Measurements from ENCODE around the gene RCAN2.

RCAN2 gene

DNA sequence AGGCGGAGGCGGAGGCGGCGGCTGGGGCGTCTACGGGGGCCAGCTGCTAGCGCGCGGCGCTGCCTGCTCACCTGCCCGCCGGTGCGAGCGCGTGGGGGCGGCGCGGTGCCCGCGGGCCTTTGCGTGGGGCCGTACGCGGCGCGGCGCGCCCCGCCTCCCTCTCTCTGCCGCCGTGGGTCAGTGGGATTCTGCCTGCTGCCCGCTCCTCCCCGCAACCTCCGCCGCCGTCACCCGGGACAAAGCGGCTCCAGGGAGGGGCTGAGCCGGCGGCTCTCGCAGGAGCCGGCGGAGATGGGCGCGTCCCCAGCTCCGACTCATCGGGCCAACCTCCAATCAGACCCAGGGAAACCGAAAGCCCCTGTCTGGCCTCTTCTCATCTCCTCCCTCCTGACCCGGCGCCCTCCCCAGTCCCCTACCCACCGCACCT, at the start of gene RCAN2:
TSS of gene RCAN2 (minus strand) at position 249 of the 427 bp plus-strand sequence.
- DNase-seq (ENCODE audit: low read depth): no peak

DNA sequence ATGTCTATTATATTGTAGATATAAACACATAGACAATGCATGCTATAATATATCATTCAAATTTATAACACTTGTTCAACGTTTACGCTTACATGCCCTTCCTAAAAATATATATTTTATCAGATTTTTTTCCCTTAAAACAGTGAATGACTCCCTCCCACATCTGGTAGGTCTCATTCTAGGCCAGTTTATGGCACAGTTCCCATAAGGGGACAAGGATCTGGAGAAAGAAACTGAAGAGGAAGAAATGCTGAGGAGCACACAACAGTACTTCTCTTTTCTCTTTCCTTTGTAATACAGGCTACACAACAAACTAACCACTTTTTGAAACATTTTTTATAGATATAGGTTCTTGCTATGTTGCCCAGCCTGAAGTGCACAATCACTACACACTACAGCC, 48.6 kb upstream of the RCAN2 start:
- no peak for DNase-seq (ENCODE audit: low read depth)

DNA sequence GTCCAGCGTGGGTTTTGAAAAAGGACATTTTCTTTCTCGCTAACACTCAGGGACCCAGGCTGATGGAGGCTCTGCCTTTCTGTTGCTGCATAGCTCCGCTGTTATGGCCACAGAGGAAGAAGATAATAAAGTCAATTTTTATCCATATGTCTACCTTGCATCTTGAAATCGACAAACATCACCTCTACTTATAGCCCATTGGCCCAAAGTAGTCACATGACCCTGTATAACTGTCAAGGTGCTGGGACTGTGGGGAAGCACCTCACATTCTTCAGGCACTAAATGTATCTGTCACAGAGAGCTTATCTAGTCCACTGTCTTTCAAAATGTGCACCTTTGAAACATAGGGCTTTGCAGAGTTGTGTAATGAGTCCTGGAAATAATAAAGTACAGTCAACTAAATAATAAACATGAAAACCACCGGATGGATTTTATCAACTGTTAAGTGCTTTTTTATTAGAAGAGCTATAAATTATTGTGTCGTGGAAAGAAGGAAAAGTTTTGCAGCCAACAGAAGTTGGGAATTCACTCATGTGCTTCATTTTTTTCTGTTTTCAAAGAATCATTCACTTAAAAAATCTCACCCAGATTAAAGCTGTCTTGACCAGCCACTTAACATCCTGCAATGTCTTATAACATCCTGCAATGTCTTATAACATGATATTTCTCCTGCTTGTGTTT, 47.7 kb upstream of the RCAN2 start:
- no peak for DNase-seq (ENCODE audit: low read depth)

DNA sequence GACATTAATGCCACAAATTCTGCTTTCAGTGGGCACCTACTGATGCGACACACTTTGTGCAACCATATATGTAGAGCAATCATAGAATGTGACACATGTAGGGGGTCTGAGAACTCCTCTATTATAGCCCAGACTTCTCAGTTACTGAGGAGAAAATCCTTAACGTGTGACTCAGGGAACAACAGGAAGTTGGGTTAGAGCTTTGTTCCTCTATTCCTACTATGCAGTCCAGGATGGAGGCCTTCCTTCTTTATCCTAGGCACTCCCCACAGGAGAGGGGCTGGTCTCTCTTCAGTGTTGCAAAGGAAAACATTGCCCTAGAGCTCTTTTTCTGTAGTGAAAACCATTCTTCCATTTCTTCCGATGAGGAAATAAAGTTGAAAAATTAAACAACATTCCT, 39.6 kb upstream of the RCAN2 start:
- no peak for DNase-seq (ENCODE audit: low read depth)

DNA sequence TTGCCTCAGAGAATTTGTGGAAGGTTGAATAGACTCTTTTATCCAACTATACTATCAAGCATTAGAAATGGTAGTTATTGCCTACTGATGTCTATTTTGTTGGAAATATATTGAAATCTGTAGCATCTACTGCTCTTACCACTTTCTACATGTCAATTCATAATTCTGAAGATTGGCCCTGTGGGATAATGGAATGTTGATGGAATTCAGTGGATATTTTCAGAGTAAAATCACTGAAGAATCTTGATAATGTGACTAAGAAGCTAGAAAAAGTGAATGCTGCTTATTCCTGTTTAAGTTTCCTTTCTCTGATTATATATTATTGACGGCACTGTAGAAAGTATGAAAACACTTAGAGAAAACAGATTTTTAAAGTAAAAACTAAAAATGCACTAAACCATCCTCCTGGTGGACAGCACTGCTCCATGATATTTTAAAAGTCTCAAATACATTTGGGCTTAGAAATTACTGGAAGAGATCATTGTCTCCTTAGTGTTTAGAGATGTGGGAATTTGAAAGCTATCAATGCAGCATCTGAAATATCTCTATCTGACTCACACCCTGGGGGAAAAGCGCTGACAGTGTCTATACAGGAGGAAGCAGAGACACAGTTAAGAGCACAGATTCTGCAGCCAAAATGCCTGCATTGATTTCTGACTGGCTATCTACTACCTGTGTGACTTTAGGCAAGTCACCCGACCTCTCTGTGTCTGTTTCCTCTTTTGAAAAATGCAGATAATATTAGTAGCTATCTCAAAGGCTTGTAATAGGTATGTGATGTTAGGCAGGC, 37.9 kb upstream of the RCAN2 start:
- no peak for DNase-seq (ENCODE audit: low read depth)

DNA sequence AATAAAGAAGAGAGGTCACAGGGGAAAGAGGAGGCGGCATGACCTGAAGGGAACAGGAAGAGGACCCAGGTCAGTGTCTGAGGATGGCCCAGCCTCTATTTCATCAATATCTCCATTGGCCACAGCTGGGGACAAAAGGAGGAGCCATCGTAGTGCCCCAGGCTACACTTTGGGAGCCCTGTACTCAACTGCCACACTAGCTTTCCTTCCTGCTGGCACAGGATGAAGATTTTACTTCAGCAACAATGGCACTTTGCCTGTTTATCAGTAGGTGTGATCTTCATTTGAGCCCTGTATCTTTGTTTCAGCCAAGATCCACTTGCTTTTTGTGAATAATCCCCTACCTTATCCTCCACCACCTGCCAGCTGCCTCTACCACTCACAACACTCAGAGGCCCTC, 35.4 kb upstream of the RCAN2 start:
- no peak for DNase-seq (ENCODE audit: low read depth)

DNA sequence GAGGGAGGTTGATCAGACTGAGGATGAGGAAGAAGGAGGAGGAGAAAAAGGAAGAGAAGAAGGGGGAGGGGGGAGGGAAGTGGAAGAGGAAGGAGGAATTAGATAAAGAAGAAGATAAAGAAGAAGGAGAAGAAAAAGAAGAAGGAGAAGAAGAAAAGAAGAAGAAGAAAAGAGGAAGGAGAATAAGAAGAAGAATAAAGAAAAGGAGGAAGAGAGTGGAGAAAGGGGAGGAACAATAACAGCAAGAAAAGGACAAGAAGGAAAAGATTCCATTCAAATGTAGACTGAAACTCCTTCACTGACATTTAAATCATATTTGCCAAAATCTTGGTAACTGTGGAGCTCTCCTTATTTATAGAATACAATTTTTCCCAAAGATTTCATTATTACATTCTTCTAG, 34.3 kb upstream of the RCAN2 start:
- DNase-seq (ENCODE audit: low read depth): no peak

DNA sequence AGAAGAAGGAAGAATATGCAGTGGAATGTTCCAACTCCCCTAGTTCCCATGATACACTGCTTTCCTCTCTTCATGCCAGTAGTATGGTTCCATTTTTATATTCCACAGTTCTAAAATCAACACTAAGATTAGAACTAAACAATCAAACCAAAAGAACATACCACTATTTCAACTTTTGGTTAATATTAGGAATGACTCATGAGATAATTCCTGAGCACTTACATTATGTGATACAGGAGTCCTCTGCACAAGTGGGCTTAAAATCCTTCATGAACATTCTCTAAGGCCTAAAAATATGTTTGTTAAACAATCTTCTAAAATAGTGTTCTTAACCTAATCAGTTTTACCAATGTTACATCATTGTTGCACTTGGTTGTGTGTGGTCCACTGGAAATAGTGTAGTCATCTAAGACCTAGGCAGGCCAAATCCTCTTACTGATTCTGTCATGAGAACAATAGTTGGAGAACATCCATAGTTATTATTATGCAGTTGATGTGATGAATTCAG, 30.3 kb upstream of the RCAN2 start:
- DNase-seq (ENCODE audit: low read depth): no peak

DNA sequence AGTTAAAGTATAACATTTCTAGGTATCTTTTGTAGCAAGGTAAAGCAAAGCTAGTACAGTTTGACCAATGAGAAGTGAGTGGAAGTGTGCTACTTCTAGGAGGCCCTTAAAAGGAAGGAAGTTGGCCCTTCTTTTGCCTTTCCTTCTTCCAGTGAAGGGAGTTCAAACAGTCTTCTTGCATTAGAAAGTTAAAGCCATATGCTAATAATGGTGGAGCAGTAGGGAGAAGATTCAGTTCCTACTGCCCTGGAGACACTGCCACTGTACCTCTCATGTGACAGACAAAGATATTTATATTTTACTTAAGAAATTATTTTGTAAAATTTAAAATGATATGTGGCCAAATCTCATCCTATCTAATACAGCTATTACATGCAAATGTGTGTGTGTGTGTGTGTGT, 26.0 kb upstream of the RCAN2 start:
- DNase-seq (ENCODE audit: low read depth): no peak

DNA sequence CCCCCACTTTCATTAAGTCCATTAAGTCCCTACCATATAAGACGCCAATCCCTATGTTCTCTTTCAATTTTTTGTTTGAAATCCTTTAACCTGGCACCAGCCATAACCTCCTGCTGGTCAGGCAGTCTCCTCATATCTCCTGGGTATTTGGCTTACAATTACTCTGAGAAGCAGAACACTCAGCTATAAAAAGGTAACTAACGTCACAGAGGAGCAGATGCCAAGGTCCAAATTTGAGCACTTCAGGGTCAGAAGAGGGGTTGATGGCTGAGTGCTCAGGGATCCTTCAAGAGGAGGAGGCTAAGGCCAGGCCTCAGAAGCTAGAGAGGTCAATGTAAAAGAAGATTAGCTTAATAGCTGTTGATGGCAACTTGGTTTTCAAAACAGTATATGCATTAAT, 22.3 kb upstream of the RCAN2 start:
- DNase-seq (ENCODE audit: low read depth): no peak

DNA sequence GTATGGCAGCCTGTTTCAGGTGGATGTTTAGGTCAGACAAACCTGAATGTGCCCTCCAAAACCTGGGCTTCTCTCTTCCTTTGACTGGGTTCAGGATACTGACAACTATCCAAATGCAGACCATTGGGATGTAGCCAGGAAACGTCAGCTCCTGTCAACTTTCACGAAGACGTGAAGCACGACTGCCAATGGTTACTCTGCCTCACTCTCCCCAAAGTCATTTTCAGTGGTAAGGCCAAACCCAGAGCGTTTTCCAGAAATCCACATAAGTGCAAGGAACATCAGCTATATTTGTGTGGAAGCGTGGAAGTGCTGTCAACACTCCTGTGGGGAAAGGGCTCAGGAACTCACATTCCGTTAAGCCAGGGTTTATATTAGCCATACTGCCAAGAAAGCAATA, 20.1 kb upstream of the RCAN2 start:
- DNase-seq (ENCODE audit: low read depth): no peak

DNA sequence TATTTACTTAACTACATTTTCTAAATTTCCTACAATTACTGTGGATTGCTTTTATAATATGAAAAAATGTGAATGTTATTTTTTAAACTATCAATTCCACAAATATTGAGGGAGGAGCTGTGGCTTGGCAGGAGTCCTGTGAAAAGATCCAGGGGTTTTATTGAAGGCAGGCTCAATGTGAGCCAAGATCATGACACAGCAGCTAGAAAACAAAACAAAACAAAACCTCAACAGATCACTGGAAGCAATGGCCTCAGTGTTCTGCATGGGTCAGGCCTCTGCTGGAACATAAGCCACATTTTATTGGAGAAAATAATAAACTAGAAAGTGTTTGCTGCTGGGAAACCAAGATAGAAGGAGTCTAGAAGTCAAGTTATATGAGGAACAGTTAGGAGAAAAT, 19.4 kb upstream of the RCAN2 start:
- peak; percentile 33 for DNase-seq (ENCODE audit: low read depth)

DNA sequence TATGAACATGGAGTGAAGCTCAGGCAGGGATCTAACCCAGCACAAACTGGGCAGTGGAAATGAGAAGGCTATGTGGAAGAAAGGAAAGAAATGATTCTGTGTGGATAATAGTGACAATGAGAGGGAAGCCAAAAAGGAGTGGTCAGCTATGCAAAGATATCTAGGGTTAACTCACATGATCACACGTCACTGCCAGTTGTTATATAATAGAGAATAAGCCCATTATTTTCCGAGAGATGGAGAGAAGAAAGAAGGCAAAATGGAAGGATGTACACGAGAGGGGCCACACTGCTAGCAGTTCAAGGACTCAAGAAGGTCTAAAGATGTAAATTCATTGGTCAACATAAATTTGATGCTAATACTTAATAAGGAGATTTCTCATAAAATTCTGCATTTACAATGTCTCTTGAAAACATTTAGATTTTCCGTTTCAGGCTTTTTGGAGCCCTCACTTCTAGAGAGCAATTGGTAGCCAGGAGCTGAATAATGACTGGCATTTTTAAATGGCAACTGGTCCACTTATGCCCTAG, 18.8 kb upstream of the RCAN2 start:
- no peak for DNase-seq (ENCODE audit: low read depth)

DNA sequence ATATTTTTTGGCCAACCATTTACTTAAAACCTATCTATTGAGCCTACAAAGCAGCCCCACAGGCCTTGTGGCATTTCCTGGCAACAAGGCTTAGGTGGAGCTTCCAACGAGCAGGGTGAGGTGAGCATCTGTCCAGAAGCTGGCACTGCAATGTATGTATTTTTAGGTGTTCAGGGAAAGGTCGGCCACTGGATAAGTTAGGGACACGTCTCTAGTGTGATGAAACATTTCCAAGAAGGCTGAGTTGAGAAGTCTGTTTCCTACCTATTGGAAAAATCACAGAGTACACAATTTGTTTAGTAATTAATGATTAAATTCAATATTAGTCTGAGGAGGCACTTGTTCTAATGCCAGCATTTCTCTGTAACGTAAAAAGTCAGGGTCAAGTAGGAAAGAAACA, 17.8 kb upstream of the RCAN2 start:
- DNase-seq (ENCODE audit: low read depth): no peak

DNA sequence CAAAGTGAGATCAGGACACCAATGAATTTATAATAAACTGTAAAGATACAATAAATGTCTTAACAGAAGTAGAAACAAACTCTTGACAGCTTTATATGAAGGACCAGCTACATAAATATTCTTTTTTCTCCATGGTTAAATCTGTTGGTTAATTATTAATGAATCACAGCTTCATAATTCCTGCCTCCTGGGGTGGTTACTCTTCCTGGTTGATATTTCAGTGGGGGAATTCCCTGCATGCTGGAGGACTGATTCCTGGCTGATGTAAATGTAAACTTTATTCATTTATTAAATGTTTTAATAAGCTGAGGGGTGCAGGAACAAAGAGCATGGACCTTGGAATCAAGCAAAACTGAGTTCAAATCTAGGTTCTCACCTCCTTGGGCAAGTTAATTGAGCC, 16.2 kb upstream of the RCAN2 start:
- DNase-seq (ENCODE audit: low read depth): no peak

DNA sequence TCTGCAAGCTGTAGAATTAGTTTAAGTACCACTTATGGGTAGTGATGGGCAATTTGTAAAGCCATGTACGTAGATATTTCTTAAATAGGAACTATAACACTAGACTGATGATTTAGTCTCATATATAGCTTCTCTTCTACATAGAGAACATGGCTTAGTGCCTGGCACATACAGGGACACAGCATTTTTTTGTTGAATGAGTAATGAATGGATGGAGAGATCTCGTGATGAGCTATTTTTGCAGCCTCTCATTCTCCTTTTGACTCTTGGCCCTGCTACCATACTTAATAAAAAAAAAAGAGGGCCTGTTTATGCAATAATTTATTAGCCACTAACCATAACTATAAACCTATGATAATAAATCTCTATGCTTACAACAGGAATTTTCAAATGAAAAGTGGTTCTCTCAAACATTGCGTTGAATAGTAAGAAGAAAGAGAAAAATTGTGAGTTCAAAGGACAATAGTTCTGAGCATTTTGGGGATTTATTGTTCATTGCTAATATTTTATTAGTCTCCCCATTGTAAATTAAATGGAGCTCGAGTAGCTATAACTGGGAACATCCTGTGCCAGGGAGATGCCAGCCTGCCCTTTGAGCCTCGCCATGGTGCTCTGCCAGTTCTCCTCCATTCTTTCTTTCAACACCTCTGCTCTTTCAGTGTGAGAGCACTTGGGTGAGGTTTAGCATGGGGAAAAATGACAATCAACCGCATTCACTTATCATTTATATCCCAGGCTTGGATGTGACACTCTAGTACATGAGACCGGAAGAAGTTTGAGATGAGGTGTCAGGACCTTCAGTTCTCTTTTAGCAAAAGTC, 14.7 kb upstream of the RCAN2 start:
- no peak for DNase-seq (ENCODE audit: low read depth)

DNA sequence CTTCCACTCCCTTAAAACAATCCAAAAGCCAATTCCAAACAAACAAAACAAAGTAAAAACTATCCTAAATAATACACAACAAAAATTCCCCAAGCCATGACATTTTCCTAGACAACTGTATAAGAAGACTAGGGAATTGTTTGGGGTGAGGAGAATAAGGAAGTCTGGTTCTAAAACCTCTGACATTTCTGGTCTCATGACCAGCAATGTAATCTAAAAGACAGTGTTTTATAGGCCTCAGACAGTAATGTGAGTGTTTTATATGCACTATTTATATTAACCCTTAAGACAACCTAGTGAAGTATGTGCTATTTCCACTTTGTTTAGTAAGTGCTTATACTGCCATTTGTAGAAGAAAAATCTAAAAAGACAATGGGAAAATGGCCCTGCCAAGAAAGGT, 13.0 kb upstream of the RCAN2 start:
- DNase-seq (ENCODE audit: low read depth): no peak

DNA sequence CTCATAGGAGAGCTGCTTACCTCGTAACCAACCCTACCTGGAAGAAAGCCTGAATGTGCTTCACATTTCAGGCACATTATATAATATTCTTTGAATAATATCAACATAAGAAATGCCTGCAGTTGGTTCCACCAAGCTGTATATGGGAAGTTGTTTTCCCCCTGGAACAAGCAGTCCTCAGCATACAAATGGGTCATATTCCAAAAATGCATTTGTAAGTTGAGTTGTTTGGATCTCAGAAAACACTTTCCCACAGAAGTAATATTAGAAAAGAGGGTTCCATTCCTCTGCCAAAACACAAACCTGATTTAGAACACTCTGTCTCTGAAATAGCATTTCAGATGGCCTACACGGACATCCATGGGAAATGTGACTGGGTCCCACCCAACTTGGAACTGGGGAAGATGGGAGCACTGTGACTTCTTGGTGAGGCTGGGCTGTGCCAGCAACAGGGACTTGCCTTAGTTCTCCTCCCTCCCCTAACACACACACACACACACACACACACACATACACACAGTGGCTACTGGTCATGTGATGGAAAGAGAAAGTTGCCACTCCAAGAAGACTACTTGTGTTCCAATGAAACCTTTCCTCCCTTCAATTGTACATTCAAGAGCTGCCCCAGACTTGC, 11.4 kb upstream of the RCAN2 start:
- no peak for DNase-seq (ENCODE audit: low read depth)

DNA sequence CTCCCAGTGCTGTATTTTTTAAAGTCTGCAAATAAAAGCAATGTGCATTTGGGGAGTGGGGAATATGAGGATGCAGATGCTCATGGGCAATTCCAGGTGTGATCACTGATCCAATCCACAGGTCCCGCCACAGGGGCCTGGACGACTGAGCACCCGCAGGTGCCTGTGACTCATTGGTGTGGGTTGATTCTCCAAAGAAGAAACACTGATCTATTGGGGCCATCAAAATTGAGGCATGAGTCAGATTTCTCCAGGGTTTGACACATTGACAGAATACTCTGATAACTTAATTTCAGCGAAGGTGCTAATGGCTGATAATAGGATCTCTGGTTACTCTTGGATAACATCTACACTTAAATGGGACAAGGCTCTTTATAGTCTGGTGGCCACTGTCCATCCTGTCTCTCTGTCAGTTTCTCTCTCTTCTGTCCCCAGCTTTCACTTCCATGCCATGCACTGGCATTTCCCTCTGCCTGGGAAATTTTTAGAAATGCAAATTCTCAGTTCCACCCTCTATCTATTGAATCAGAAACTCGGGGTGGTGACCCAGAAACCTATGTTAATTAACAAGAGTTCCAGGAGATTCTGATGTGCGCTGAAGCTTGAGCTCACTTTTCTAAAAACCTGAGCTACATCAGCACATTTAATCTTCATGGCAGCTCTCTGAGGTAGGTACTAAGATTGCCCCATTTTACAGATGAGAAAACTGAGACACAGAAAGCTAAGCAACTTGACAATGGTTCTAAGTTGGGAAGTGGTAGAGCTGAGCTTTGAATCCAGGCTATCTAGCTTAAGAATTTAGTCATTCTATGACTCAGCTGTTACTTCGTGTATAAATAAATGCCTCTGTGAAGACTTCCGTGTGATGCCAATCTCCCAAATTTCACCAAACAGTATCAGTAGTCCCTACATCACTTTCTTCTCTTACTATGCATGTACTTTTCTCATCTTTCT, 10.2 kb upstream of the RCAN2 start:
- DNase-seq (ENCODE audit: low read depth): no peak

DNA sequence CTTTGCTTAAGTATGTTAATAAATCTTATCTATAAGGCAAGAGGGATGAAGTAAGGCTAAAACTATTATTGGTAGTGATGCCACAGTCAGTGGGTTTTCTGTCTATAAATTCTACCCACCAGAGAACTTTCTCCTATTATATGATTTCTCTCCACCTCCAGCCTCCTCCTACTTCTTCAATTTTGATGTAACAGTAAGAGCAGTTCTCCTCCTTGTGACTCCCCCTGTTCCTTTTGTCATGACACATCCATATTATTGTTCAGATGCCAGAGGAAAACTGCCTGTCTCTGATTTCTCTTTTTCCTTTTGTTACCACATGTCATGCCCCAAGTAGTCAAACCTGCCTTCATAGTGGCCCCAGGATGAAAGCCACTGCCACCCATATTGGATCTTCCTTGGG, 9.1 kb upstream of the RCAN2 start:
- DNase-seq (ENCODE audit: low read depth): no peak
